ENCODE data around the gene CDH23. TPM values are rescaled to one million over a fixed set of nuclear protein-coding genes. Genes with fewer than 3 reads are reported as not detected.

The CDH23 gene
- total RNA-seq, 1 experiment from 2014 or later: not detected

DNA sequence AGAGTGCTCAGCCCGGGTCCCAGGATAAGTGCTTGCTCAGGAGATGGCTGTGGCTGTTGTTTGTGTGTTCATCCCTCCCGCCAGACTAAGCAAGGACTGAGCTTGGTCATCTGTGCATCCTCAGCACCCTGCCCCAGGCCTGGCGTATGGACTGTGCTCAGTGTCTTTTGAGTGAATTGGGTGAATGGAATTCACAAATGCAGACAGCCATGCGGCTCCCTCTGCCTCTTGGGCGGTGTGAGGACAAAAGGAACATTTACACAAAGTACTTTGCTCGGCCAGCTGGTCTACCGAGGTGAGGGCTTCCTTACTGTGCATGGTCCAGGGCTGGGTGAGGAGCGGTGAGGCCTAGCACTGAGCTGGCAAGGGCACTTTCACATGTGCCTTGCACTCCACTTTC is 120.2 kb downstream of the CDH23 start:
- DNase-seq (ENCODE audit: low read depth): peak; percentile 4

DNA sequence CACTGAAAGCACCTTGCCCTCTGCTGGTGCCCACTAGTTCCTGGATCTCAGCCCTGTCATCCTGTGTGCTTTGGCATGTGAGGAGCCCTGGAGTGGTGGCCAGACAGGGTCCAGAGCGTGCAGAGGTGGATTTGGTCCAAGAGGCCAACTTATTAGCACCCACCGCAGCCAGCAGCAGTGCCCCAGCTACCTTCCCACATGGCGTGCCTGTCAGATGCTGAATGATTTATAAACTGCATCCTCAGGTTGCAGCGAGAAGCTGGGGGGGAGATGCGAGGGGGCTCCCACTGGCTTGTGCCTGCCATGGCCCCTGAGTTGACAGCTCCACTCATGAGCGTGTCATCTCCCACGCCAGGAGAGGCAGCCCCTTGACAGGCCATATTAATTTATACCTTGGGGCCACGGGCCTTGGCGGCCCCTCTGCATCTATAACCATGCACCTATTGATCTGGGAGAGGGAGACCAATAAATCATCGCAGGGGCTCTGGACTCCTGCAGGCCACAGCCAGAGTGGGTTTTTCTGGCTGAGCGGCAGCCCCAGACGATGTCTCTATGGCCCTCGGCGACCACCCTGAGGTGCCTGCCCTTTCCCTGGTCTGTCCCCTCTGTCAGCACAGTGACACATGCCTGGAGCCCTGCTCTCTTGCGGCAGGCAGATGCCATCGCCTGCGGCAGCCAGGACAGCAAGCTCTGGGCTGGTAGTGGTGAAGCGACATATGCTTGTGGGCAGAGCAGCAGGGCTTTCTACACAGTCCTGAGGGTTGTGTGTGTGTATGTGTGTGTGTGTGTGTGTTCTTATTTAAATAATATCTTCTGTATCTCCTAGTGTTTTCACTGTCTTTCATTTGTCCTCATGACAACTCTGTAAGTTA is 120.8 kb downstream of the CDH23 start:
- no peak for DNase-seq (ENCODE audit: low read depth)

DNA sequence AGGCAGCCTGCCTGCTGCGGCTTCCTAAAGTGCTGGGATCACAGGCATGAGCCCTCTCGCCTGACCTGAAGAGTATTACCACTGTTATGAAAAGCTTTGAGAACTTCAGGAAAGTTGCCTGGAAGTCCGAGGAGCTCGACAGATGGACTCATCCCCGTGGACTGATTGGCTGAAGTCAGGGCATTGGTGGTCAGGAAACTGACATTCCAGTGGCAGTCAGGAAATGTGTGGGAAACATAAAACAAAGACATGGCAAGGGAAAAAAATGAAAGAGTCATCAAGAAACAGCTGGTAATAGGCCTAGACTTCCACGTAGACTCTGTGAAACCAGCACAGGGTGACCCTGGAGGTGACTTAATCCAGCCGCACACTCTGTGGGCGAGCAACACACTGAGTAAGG is 123.3 kb downstream of the CDH23 start:
- DNase-seq (ENCODE audit: low read depth): peak; percentile 10

DNA sequence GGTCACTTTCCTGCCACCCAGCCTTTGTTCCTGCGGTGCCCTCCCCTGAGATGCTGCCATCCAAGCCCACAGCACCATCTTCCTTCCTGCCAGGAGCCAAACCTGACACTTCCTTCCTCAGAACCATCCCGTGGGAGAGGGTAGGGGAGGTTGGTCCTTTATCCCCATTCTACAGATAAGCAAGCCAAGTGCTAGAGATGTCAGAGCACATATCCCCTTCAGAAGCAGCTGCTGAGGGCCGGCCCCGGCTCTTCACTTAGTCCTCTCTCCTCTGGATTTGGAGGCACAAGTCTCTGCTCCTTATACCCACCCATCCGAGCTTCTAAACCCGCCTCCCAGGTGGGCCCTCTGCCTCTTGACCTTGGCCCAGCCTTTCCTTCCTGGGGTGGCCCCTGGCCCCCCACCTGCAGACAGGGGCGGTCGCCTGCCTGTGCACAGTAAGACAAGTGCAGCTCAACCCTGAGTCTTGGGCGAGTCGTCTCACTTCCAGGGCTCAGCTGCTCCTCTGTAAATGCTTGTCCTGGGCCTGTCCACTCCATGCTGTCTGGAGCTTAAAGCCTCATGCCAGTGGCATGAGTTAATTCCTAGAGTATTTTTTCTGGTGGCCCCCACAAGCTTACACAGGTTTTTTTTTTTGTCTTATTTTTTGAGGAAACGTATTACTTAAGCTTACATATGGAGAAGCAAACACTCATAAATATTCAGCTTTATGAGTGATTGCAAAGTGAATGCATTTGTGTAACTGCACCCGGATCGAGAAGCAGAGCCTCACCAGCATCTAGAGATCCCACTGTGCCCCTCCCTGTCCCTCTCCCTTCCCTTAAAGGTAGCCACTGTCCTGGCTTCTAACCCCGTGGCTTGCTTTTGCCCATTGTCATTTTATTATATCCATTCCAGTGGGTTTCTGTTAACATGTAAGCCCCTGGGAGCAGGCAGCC is 125.1 kb downstream of the CDH23 start:
- no peak for DNase-seq (ENCODE audit: low read depth)

DNA sequence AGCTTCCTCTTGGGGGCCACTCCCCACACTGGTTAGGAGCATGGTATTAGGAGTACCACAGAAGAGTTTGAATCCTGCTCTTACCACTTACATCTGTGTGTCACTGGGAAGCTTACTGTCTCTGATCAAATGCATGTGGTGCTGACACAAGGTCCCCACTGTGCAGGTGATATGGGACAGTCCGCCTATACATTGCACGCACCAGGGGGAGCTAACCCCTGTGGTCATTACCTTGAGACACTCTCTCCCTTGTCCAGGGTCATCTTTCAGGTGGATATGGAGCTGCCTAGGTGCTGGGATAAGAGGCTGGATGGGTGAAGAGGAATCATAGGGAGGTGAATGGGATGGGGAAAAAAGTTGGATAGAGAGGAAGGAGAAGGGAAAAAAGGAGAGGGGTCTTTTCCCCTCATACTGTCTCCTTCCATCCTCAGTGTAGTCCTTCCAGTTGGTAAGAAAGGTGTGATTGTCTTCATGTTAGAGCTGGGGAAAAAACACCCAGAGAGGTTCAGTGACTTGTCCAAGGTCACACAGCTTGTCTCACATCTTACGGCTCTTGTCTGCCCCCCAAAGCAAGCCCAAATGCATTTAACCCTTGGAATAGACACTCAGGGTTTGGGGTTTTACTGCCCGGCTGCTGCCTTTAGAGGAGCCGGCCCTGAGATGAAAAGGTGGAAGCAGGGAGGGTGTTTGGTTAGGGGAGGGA is 125.9 kb downstream of the CDH23 start:
- no peak for DNase-seq (ENCODE audit: low read depth)

DNA sequence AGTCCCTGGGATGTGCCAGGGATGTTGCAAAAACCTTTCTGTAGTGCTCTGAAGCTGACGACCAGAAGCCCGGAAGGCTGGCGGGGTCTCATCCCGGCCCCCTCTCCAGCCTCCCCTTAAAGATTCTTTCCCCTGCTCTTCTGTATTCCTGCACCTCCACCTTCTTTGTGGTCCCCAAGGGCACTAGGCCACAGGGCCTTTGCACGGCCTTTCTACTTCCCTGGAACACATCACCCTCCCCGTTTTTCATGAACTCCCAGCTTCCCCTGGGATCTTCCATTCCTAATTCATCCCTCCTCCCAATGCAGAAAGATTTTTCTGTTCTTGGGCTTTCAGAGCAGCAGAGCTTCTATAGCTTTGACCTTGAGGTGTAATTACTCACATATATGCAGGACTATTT is 127.0 kb downstream of the CDH23 start:
- no peak for DNase-seq (ENCODE audit: low read depth)

DNA sequence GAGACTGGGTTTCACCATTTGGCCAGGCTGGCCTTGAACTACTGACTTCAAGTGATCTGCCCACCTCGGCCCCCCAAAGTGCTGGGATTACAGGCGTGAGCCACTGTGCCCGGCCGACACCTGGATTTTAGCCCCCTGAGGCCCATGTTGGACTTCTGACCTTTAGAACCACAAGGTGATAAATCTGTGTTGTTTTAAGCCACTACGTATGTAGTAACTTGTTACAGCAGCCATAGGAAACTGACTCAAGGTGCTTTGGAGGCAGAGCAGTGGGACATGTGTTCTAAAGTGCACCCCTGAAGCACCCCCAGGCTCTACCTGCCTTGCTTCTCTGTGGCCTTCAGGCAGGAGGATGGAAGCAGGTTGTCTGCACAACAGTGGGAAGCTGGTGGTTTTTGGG is 128.4 kb downstream of the CDH23 start:
- no peak for DNase-seq (ENCODE audit: low read depth)

DNA sequence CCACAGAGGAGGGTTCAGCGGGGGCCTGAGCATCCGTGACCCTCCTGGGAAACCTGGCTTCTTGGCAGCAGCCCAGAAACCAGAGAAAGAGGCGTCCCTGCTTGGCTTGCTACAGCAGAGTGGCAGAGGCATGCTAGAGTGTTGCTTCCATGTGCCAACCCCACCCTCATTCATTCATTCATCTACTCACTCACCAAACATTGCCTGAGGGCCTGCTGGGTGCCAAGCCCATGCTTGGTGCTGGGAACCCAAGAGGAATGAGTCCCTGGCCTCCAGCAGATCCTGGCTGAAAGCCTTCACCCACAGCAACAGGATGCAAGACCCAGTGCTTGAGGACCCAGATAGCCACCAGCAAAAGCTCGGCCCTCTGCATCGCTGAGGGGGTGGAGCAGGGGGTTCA is 129.0 kb downstream of the CDH23 start:
- DNase-seq (ENCODE audit: low read depth): no peak

DNA sequence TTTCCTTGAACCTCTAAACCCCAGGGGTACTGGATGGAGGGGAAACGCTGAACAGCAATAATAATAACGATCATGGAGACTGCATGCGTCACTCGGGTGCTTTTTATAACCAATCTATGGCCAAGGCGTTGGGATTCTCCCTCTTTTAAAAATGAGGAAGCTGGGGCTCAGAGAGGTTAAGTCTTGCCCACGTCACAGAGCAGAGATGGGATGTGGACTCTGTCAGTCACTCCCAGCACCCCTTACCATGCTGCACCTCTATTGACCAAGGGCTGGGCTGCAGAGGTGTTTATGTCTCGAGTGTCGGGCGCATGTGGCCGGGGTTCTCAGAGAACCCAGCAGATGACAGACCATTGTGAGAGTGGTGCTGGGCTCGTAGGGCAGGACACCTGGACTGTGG is 129.9 kb downstream of the CDH23 start:
- DNase-seq (ENCODE audit: low read depth): no peak

DNA sequence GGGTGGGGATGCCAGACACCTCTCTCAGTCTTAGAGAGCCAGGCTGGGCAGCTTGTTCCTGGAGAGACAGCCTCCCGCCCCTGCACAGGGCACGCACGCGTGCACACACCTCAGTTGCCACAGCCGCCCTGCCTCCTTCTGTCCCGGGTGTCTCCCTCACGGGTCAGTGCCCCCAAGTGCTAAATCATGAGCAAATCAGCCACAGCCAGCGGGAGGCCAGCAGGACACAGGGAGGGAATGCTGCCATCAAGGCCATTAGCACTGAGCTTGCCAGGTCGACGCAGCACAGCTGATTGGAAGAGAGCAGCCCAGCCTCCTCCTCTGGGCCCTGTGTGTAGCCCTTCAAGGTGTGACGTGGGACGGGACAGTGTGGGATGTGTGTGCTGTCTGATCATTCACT is 130.4 kb downstream of the CDH23 start:
- peak; percentile 4 for DNase-seq (ENCODE audit: low read depth)

DNA sequence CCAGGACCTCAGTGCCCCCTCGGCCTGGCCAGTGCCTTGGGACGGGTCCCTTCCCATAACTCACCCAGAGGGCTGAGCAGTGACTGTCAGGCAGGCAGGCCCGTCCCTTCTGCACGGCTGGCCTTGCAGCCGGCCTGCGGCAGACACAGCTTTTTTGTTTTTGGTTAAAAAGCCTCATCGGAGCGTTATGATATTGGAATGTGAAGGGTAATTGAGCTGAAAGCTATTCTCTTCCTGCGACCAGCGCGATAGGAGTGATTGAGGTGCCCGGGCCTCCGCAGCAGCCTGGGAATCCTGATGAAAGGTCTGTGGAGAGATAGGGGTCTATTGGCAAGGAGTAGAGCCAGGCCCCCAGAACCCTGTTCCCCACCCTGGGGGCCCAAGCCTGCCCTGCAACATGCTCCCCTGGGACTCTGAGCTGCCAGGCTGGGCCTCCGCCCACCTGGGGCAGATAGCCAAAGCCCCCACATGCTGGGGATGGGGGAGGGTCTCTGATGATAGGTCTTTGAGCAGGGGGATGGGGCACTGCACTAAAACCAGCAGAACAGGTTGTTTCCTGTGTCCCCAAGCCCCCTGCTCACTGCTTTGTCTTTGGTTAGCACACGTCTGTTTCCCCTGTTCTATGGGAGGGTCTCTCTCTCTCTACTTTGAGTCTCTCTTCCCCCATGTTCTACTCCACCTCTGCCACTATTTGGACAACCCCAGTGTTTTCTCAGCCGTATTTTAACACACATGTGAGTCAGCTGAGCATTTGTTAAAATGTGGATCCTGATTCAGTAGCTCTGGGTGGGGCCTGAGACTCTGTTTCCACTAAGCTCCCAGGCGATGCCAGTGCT is 131.9 kb downstream of the CDH23 start:
- DNase-seq (ENCODE audit: low read depth): peak; percentile 9

DNA sequence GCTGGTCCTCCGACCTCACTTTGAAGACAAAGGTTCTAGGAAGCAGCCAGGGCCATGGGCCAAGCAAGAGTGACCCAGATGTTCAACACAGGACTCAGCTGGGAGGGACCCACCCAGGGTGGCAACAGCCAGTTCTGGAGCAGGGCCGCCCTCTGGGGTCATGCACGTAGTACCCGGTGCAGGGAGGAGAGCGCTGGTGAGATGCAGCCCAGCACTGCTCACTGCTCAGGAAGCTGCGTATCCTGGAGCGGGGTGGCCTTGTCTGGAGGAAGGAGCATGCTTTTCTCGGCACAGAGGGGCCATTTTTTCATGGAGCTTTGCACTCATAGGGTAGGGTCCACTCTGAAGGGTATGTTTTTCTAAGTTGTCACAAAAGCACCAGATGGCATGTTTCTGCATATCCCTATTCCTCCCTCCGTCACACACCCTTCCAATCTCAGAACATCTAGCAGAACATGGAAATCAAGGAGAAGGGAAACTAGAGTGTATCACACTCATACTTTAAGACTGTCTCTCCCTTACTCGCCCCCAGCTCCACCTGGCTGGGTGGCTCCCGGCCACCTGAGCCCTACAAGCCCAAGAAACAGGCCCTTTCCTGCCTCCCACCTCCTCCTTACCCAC is 132.6 kb downstream of the CDH23 start:
- DNase-seq (ENCODE audit: low read depth): no peak

DNA sequence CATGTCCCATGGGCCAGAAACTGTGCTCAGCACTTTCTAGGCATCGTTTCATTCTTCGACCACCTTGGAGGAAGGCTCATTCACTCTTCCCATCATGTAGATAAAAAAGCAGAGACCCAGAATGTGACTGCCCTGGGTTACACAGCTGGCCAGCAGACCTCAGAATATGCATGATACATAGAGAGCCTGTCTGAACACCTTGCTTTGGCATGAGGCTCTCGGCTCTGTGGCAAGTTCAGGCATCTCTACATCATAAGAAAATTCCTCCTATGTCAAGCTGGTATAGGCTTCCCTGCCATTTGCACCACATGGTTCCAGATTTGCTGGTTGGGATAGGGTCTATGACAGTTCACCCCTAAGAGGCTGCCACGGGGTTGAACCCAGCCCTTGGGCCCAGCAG is 134.1 kb downstream of the CDH23 start:
- DNase-seq (ENCODE audit: low read depth): no peak

DNA sequence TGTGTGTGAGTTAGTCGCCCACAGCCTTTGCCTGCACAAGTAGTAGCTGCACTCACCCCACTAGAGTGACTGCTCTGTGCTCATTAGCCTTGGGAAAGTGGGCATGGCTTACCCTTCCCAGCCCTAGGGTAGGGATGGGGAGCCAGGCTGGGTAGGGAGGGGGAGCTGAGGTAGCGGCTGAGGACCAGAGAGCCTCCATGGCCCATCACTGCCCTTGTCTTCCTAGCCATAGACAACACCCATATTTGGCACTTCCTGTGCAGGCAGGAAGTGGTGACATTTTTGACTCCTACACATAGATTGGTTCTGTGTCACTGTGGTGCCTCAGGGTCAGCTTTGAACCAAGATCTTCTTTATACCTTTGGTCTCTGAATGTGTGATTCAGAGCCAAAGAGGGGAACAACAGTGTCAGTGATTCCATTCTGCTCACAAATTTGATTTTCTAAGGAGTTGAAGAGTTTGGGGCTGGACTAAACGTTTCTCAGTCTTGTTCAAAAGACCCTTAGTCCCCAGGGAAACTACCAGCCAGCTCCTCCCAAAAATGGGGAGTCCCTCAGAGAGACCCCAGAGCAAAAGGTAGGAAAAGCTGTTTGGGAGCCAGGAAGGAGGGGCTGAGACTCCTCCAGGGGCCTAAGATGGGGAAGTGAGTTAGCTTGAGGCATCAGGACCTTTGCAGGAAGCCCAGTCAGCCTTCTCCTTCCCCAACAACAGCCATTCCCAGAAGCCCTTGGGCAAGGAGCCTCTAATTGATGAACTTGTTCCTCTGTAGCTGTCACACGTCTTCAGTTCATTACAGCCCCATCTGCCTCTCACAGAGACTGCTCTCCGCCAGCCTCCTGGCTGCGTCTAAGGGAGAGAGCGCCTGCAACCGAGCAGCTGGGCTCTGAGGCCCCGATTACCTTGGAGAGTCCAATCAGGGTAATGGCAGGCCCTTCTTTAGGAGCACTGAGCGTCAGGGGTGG is 135.0 kb downstream of the CDH23 start:
- peak; percentile 32 for DNase-seq (ENCODE audit: low read depth)

DNA sequence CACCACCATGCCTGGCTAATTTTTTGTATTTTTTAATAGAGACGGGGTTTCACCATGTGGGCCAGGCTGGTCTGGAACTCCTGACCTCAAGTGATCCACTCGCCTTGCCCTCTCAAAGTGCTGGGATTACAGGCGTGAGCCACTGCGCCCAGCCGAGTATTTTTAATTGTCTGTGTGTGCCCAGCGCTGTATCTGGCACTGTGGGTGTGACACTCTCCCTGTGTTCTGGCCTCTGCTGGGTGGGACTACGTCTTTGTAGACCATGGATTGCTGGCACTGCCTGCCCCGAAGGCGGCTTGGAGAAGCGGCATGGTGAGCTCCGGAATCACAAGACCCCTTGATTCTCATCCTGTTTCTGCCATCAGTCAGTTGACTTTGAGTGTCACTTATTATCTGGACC is 136.2 kb downstream of the CDH23 start:
- DNase-seq (ENCODE audit: low read depth): no peak

DNA sequence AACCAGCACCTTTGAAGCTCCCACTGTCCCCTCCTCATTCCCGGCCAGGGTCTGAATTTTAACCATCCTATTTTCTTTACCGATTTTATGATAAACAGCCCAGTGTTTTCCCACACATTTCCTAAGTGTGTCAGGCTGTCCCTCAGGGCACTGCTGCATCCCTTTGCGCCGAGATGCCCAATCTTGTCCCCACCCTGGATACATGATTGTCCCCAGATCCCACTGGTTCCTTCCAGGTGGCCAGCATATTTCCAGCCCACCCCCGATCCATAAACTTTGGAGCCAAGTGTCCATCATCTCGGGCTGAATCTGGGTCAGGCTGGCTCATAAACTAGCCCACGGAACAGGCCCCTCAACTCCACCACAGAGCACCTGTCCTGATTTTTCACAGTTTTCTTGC is 137.2 kb downstream of the CDH23 start:
- no peak for DNase-seq (ENCODE audit: low read depth)

DNA sequence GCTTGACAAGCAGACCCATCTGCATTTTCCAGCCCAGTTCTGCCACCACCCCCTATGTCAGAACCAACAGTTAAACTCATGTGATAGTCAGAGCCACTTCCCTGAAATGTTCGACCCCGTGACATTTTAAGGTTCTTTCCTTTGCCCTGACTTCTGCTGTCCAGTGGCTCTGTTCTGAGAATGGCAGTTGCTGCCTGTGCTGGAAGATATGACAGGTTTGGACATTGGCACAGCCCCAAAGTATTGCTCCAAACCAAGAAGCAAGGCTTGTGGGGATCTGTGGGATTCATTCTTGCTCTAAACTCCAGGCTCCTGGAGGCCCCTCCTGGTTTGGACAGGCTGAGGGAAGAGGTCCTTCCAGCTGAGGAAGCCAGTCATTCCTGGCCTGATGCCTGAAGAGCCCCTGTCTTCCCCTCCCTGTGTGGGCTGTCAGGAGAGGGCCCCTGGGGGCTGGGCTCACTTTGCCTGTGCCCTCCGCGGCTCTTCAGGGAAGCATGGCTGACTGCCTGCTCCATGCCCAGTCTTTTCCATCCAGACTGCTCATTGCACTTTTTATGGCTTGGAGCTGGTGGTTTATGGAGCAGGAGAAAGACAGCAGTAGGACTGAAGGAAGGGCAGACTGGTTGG is 138.0 kb downstream of the CDH23 start:
- DNase-seq (ENCODE audit: low read depth): no peak

DNA sequence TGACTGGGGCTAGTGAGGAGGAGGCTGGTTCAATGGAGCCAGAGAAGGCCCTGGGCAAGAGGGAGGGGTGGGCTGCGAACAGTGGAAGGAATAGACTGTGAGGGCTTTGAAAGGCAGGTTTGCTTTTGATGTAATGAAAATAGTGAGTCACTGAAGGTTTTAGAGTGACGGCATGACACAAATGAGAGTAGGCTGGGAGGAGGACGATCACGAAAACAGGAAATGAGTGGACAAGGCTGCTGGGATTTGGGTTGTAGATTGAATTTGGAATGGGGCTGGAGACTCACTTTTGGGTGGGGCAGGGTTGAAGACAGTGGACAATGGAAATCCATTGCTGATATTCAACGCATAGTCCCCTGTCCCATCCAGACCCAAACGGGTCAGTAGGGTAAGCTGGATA is 139.6 kb downstream of the CDH23 start:
- no peak for DNase-seq (ENCODE audit: low read depth)

DNA sequence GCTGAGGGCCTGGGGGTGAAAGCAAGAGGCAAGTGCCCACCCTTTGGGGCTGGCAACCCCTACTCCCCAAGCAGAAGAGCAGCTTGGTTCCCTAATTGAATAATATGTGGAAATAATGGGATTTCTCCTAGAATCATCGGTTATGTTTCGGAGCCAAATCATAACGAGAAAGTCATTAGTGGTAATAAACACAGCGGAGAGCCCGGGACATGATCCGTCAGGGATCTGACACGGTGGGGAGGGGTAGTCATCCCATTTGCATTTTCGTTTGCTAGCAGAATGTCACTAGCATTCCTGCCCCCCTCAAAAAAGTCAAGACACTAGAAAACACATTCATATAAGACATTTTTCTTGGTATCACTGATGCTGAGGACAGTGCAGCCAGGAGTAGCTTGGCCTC is 140.4 kb downstream of the CDH23 start:
- no peak for DNase-seq (ENCODE audit: low read depth)

Data from M059J (cell line).